PC-3 (cell line): Measurements from ENCODE around the gene FGFR2. TPM values are rescaled to one million over a fixed set of nuclear protein-coding genes. Genes with fewer than 3 reads are reported as not detected.

Experiments used
- ATAC-seq: fragments of 200-7000 bp; cut with Tn5 transposase; 2 replicates; pipeline ENCODE4 v1.9.1; 2020; ENCODE audit warnings: mild to moderate bottlenecking, moderate library complexity
- BruUV-seq: library from RNA; stranded (reverse); fragments of 400-500 nt; replicated peaks from 2 replicates; lab custom pipeline; 2021; lab: Mats Ljungman, UMichigan
- CTCF ChIA-PET: fragments of 300-600 bp; sonication (Branson Sonifier 250); formaldehyde crosslinking; loops from one replicate; lab custom pipeline; 2022; ENCODE audit warnings: antibody characterized with exemption; lab: Charles Lee
- POLR2A ChIA-PET: fragments of 300-600 bp; sonication (Branson Sonifier 250); formaldehyde crosslinking; loops from one replicate; lab custom pipeline; 2022; ENCODE audit warnings: antibody characterized with exemption; ENCODE audit not compliant: unreplicated experiment; lab: Charles Lee
- DNase-seq: peaks from one replicate; pipeline ENCODE4 v3.0.0-alpha.2; 2015
- H2AFZ ChIP-seq: fragments of 300-600 bp; sonication (generic); 2 replicates; pipeline ENCODE4 v1.6.0; 2016; ENCODE audit warnings: antibody characterized with exemption, low read length
- H3F3A ChIP-seq: fragments of 300-600 bp; sonication (generic); one replicate; pipeline ENCODE4 v1.6.0; 2017; ENCODE audit warnings: antibody characterized with exemption, low read length, control low read depth, mild to moderate bottlenecking; ENCODE audit not compliant: unreplicated experiment
- H3K27ac ChIP-seq: fragments of 300-600 bp; sonication (generic); 2 replicates; pipeline ENCODE4 v1.5.1; 2016; ENCODE audit warnings: mild to moderate bottlenecking, low read length
- H3K27me3 ChIP-seq: fragments of 300-600 bp; sonication (generic); 2 replicates; pipeline ENCODE4 v1.6.1; 2016; ENCODE audit warnings: low read length, mixed read lengths
- H3K36me3 ChIP-seq: fragments of 300-600 bp; sonication (generic); 2 replicates; pipeline ENCODE4 v1.6.1; 2016; ENCODE audit warnings: low read depth, mixed run types, low read length, mixed read lengths
- H3K4me1 ChIP-seq: fragments of 300-600 bp; sonication (generic); 2 replicates; pipeline ENCODE4 v1.5.1; 2016; ENCODE audit warnings: low read length; ENCODE audit not compliant: insufficient read depth
- H3K4me2 ChIP-seq: fragments of 300-600 bp; sonication (generic); 2 replicates; pipeline ENCODE4 v1.6.0; 2016; ENCODE audit warnings: low read length
- H3K4me3 ChIP-seq: fragments of 300-600 bp; sonication (generic); 2 replicates; pipeline ENCODE4 v1.5.1; 2016; ENCODE audit warnings: mild to moderate bottlenecking, low read length, mixed read lengths
- H3K79me2 ChIP-seq: fragments of 300-600 bp; sonication (generic); 2 replicates; pipeline ENCODE4 v1.6.1; 2017; ENCODE audit warnings: low read length, mixed read lengths
- H3K9ac ChIP-seq: fragments of 300-600 bp; sonication (generic); 2 replicates; pipeline ENCODE4 v1.6.0; 2016; ENCODE audit warnings: mild to moderate bottlenecking, low read length
- H3K9me2 ChIP-seq: fragments of 300-600 bp; sonication (generic); replicated peaks from 2 replicates; pipeline ENCODE4 v1.6.1; 2016; ENCODE audit warnings: mixed run types, low read length, mixed read lengths
- H3K9me3 ChIP-seq: fragments of 300-600 bp; sonication (generic); 2 replicates; pipeline ENCODE4 v1.6.1; 2016; ENCODE audit warnings: low read length, mixed read lengths
- H4K20me1 ChIP-seq: fragments of 300-600 bp; sonication (generic); 2 replicates; pipeline ENCODE4 v1.6.1; 2016; ENCODE audit warnings: low read length, mixed read lengths
- CTCF ChIP-seq: fragments of 300-600 bp; sonication (generic); conservative IDR thresholded peaks from 2 replicates; pipeline ENCODE4 v1.5.1; 2017; ENCODE audit warnings: antibody characterized with exemption, low read depth, mild to moderate bottlenecking, low read length
- EZH2 ChIP-seq: fragments of 300-600 bp; sonication (generic); IDR thresholded peaks from one replicate; pipeline ENCODE4 v1.6.1; 2017; ENCODE audit warnings: antibody characterized with exemption, mild to moderate bottlenecking, low read length; ENCODE audit not compliant: unreplicated experiment
- EZH2phosphoT487 ChIP-seq: fragments of 300-600 bp; sonication (generic); IDR thresholded peaks from 2 replicates; pipeline ENCODE4 v1.6.1; 2018; ENCODE audit warnings: mild to moderate bottlenecking, antibody characterized with exemption, low read length, borderline replicate concordance
- intact Hi-C: fragments of 100-400 bp; cut with micrococcal nuclease; formaldehyde crosslinking; loops from 2 replicates; pipeline ENCODE4 v1.9.0; 2023
- total RNA-seq: library from RNA; depleted of rRNA; stranded (reverse); fragments of >200 nt; gene quantifications from 2 replicates; pipeline ENCODE4 v1.2.3, GENCODE V29; 2014

FGFR2 gene
- total RNA-seq, 1 experiment from 2014 or later, result 0.36 TPM

- no peak for ATAC-seq
- Histone ChIP-seq H3K36me3 (no peaks in the 10 kb centered on the region), H3F3A (no peaks in the 10 kb centered on the region), H3K79me2 (no peaks in the 10 kb centered on the region), H2AFZ (no peak overlapping the region), H4K20me1 (no peaks in the 10 kb centered on the region), H3K9me3 (no peaks in the 10 kb centered on the region), H3K4me3 (no peak overlapping the region), H3K4me2 (no peak overlapping the region), H3K27me3 (peaks cover 24% of the 10 kb centered on the region; the same call in 1 of the 2 replicates), H3K9me2 (no peaks in the 10 kb centered on the region), H3K9ac (no peak overlapping the region), H3K27ac (no peak overlapping the region), H3K4me1 (0 out of 2 replicates have a peak, but pooled peaks cover 3% of the 10 kb centered on the region)
- ChIA-PET POLR2A (no interaction called here), CTCF (no interaction called here)
- intact Hi-C loops, result loop anchor here (10.0 kb wide), 1 partner anchor 284 kb away; no protein-coding TSS in a partner anchor
- DNase-seq, result no peak
- TF ChIP-seq CTCF, result no peak
- no peak for TF ChIP-seq EZH2
- no peak for TF ChIP-seq EZH2phosphoT487
- no TSS peak for BruUV-seq
Observed at GRCh38 chr10:121600611-121601010, 2.4 kb upstream of the FGFR2 start.

GRCh38 chr10:121599947-121600346 lies 1.7 kb upstream of the FGFR2 start:
- Histone ChIP-seq H3K27ac (no peak overlapping the region), H3K9me2 (no peaks in the 10 kb centered on the region), H3K9ac (no peak overlapping the region), H3K4me3 (no peak overlapping the region), H3K36me3 (no peaks in the 10 kb centered on the region), H3K9me3 (no peaks in the 10 kb centered on the region), H3K4me2 (no peak overlapping the region), H3K4me1 (0 out of 2 replicates have a peak, but pooled peaks cover 3% of the 10 kb centered on the region), H3K27me3 (peaks cover 24% of the 10 kb centered on the region; the same call in 1 of the 2 replicates), H3K79me2 (no peaks in the 10 kb centered on the region), H3F3A (no peaks in the 10 kb centered on the region), H2AFZ (no peak overlapping the region), H4K20me1 (no peaks in the 10 kb centered on the region)
- ATAC-seq, result no peak
- POLR2A ChIA-PET, result no interaction called here
- BruUV-seq, result no TSS peak
- DNase-seq, result no peak
- CTCF ChIA-PET, result no interaction called here
- TF ChIP-seq EZH2phosphoT487 (no peak), EZH2 (no peak), CTCF (no peak)
- intact Hi-C loops, result loop anchor here (10.0 kb wide), 1 partner anchor 285 kb away; no protein-coding TSS in a partner anchor

- Histone ChIP-seq H2AFZ (peak overlapping the region; percentile 42; the same call in 1 of the 2 replicates), H3K4me1 (0 out of 2 replicates have a peak, but pooled peaks cover 3% of the 10 kb centered on the region), H3K9me2 (no peaks in the 10 kb centered on the region), H3K79me2 (no peaks in the 10 kb centered on the region), H3K27me3 (peaks cover 44% of the 10 kb centered on the region), H3F3A (no peaks in the 10 kb centered on the region), H3K27ac (no peak overlapping the region), H3K9ac (no peak overlapping the region), H3K36me3 (no peaks in the 10 kb centered on the region), H3K9me3 (no peaks in the 10 kb centered on the region), H3K4me3 (peak overlapping the region; percentile 46; the same call in 1 of the 2 replicates), H3K4me2 (peak overlapping the region; percentile 71), H4K20me1 (no peaks in the 10 kb centered on the region)
- POLR2A ChIA-PET, result no interaction called here
- ATAC-seq (no peak), DNase-seq (no peak)
- BruUV-seq, result no TSS peak
- CTCF ChIA-PET, result no interaction called here
- intact Hi-C loops, result no loop called here
- TF ChIP-seq EZH2 (no peak), EZH2phosphoT487 (no peak), CTCF (no peak)
Observed at GRCh38 chr10:121597504-121598262, 561 bp downstream of the FGFR2 start.
